H1 (cell line): Measurements from ENCODE around the gene SPATA4. TPM values are rescaled to one million over a fixed set of nuclear protein-coding genes. Genes with fewer than 3 reads are reported as not detected.

ENCODE experiments used
- CTCF ChIA-PET: fragments of 300-600 bp; sonication (Branson Sonifier 250); formaldehyde crosslinking; loops from one replicate; lab custom pipeline; 2021; ENCODE audit not compliant: partially characterized antibody; lab: Charles Lee
- POLR2A ChIA-PET: fragments of 300-600 bp; sonication (Branson Sonifier 250); formaldehyde crosslinking; loops from one replicate; lab custom pipeline; 2021; ENCODE audit warnings: inconsistent platforms; ENCODE audit not compliant: partially characterized antibody; lab: Charles Lee
- DNase-seq, 2 experiments: peaks; one replicate each; pipeline versions ENCODE4 v3.0.0 to v3.0.0-alpha.2; 2010 to 2022; ENCODE audit warnings: low spot score in 2 of 2, low read depth in 1 of 2, mixed read lengths in 1 of 2
- FAIRE-seq: peaks from 2 replicates; lab custom pipeline; 2011; peaks lifted over from hg19 to GRCh38; lab: Jason Lieb, UNC
- H2AFZ ChIP-seq: 2 replicates; pipeline ENCODE4 v1.8.1; 2012; ENCODE audit warnings: low read length, inconsistent platforms
- H2AK5ac ChIP-seq: 2 replicates; pipeline ENCODE4 v1.6.1; 2013; ENCODE audit warnings: low read depth, low read length
- H2BK120ac ChIP-seq: replicated peaks from 2 replicates; pipeline ENCODE3; 2013; ENCODE audit warnings: low read depth, low read length, inconsistent platforms
- H2BK12ac ChIP-seq: 2 replicates; pipeline ENCODE4 v1.6.1; 2013; ENCODE audit warnings: low read depth, low read length
- H2BK15ac ChIP-seq: 2 replicates; pipeline ENCODE4 v1.6.1; 2013; ENCODE audit warnings: low read length
- H2BK20ac ChIP-seq: 2 replicates; pipeline ENCODE4 v1.6.1; 2013; ENCODE audit warnings: low read length
- H2BK5ac ChIP-seq: 2 replicates; pipeline ENCODE4 v1.6.1; 2013; ENCODE audit warnings: low read depth, low read length
- H3K14ac ChIP-seq: 2 replicates; pipeline ENCODE4 v1.6.1; 2013; ENCODE audit warnings: inconsistent platforms; ENCODE audit not compliant: insufficient read length
- H3K18ac ChIP-seq: 2 replicates; pipeline ENCODE4 v1.6.1; 2013; ENCODE audit warnings: low read length; ENCODE audit errors: extremely low read depth
- H3K23ac ChIP-seq: 2 replicates; pipeline ENCODE4 v1.6.1; 2013; ENCODE audit warnings: inconsistent platforms; ENCODE audit not compliant: insufficient read length
- H3K23me2 ChIP-seq: 2 replicates; pipeline ENCODE4 v1.6.1; 2013; ENCODE audit warnings: low read depth, low read length
- H3K27ac ChIP-seq: 2 replicates; pipeline ENCODE4 v1.6.1; 2011; ENCODE audit warnings: low read depth, low read length, inconsistent platforms
- H3K27me3 ChIP-seq, 4 experiments: replicated peaks in 1 of 4; 1 replicate in 1 of 4; 2 replicates in 3 of 4; pipeline versions ENCODE4 v1.6.1 to v1.8.1; 2011 to 2013; ENCODE audit warnings: low read length in 3 of 4, mild to moderate bottlenecking in 3 of 4, inconsistent platforms in 2 of 4, mixed read lengths in 2 of 4, moderate library complexity in 1 of 4; ENCODE audit not compliant: control insufficient read depth in 3 of 4, insufficient read depth in 3 of 4; ENCODE audit errors: extremely low read depth in 1 of 4
- H3K36me3 ChIP-seq, 4 experiments: 2 replicates each; pipeline versions ENCODE4 v1.6.1 to v1.8.1; 2011 to 2013; ENCODE audit warnings: mild to moderate bottlenecking in 4 of 4, low read length in 3 of 4, moderate library complexity in 2 of 4, control low read depth in 1 of 4, inconsistent platforms in 1 of 4; ENCODE audit not compliant: insufficient read depth in 4 of 4, control insufficient read depth in 2 of 4
- H3K4ac ChIP-seq: replicated peaks from 2 replicates; pipeline ENCODE3; 2013; ENCODE audit warnings: low read length, low read depth, mixed read lengths, inconsistent platforms; ENCODE audit not compliant: insufficient read length
- H3K4me1 ChIP-seq, 4 experiments: replicated peaks in 1 of 4; 1 replicate in 1 of 4; 2 replicates in 3 of 4; pipeline versions ENCODE4 v1.6.1 to v1.8.1; 2011 to 2013; ENCODE audit warnings: low read length in 3 of 4, inconsistent platforms in 2 of 4, mixed read lengths in 1 of 4; ENCODE audit not compliant: insufficient read depth in 4 of 4, control insufficient read depth in 3 of 4
- H3K4me2 ChIP-seq, 2 experiments: 2 replicates each; pipeline versions ENCODE4 v1.6.1 to v1.8.1; 2011 to 2013; ENCODE audit warnings: low read depth in 2 of 2, low read length in 2 of 2, control low read depth in 1 of 2, inconsistent platforms in 1 of 2, mild to moderate bottlenecking in 1 of 2; ENCODE audit not compliant: insufficient read depth in 1 of 2
- H3K4me3 ChIP-seq, 4 experiments: fragments of 200-600, 300-600 bp in 1 of 4; sonication (generic), shearing (Covaris generic), sonication (Bioruptor Twin) in 1 of 4; 2 replicates each; pipeline versions ENCODE4 v1.5.1 to v1.8.1; 2011 to 2016; ENCODE audit warnings: low read length in 4 of 4, low read depth in 3 of 4, control low read depth in 2 of 4, inconsistent platforms in 2 of 4, mild to moderate bottlenecking in 2 of 4, mixed read lengths in 1 of 4, moderate library complexity in 1 of 4; ENCODE audit not compliant: insufficient read depth in 2 of 4; ENCODE audit errors: extremely low read depth in 1 of 4
- H3K56ac ChIP-seq: replicated peaks from 2 replicates; pipeline ENCODE3; 2013; ENCODE audit warnings: low read depth, mild to moderate bottlenecking, mixed read lengths, low read length, inconsistent platforms; ENCODE audit not compliant: insufficient read length
- H3K79me1 ChIP-seq: 2 replicates; pipeline ENCODE4 v1.6.1; 2013; ENCODE audit warnings: low read depth, low read length, control low read depth
- H3K79me2 ChIP-seq, 2 experiments: 2 replicates each; pipeline versions ENCODE4 v1.6.1 to v1.8.1; 2012 to 2013; ENCODE audit warnings: low read length in 2 of 2, mild to moderate bottlenecking in 2 of 2, inconsistent platforms in 1 of 2; ENCODE audit not compliant: insufficient read depth in 2 of 2, control insufficient read depth in 1 of 2
- H3K9ac ChIP-seq, 4 experiments: replicated peaks in 1 of 4; 1 replicate in 1 of 4; 2 replicates in 3 of 4; pipeline versions ENCODE4 v1.6.1 to v1.8.1; 2011 to 2013; ENCODE audit warnings: low read depth in 3 of 4, low read length in 3 of 4, control low read depth in 2 of 4, mild to moderate bottlenecking in 2 of 4, moderate library complexity in 2 of 4, inconsistent platforms in 1 of 4; ENCODE audit errors: extremely low read depth in 1 of 4
- H3K9me3 ChIP-seq, 2 experiments: 2 replicates each; pipeline versions ENCODE4 v1.6.1 to v1.8.1; 2012 to 2013; ENCODE audit warnings: mild to moderate bottlenecking in 2 of 2, moderate library complexity in 2 of 2, control low read depth in 1 of 2, inconsistent platforms in 1 of 2, low read depth in 1 of 2, low read length in 1 of 2, mixed read lengths in 1 of 2; ENCODE audit not compliant: insufficient read depth in 2 of 2
- H4K20me1 ChIP-seq, 2 experiments: replicated peaks in 1 of 2; 2 replicates each; pipeline versions ENCODE3 to v1.8.1; 2011 to 2013; ENCODE audit warnings: inconsistent platforms in 2 of 2, low read length in 2 of 2, mild to moderate bottlenecking in 1 of 2; ENCODE audit not compliant: insufficient read depth in 2 of 2, control insufficient read depth in 1 of 2
- H4K5ac ChIP-seq: 2 replicates; pipeline ENCODE4 v1.6.1; 2013; ENCODE audit warnings: low read length, low read depth, mixed read lengths, inconsistent platforms; ENCODE audit not compliant: insufficient read length
- H4K8ac ChIP-seq: 2 replicates; pipeline ENCODE4 v1.8.0; 2013; ENCODE audit warnings: mild to moderate bottlenecking, moderate library complexity, low read length, inconsistent platforms; ENCODE audit not compliant: insufficient read depth; ENCODE audit errors: extremely low read depth
- H4K91ac ChIP-seq: replicated peaks from 2 replicates; pipeline ENCODE3; 2013; ENCODE audit warnings: low read length, mixed read lengths, inconsistent platforms; ENCODE audit not compliant: insufficient read length
- CEBPB ChIP-seq: IDR thresholded peaks from 2 replicates; pipeline ENCODE4 v1.6.1; 2012; ENCODE audit warnings: low read depth, low read length
- CHD1 ChIP-seq: IDR thresholded peaks from 2 replicates; pipeline ENCODE4 v1.6.1; 2012; ENCODE audit warnings: low read depth, low read length, improper control_type of control experiment
- EGR1 ChIP-seq: IDR thresholded peaks from 2 replicates; pipeline ENCODE4 v1.6.1; 2011; ENCODE audit warnings: low read depth, low read length, borderline replicate concordance
- GABPA ChIP-seq: IDR thresholded peaks from 2 replicates; pipeline ENCODE4 v1.6.1; 2011; ENCODE audit warnings: mild to moderate bottlenecking, low read length, moderate library complexity, borderline replicate concordance; ENCODE audit not compliant: insufficient read depth
- JUN ChIP-seq: IDR thresholded peaks from 2 replicates; pipeline ENCODE4 v1.6.1; 2011; ENCODE audit warnings: low read depth, mild to moderate bottlenecking, improper control_type of control experiment, low read length
- JUND ChIP-seq: IDR thresholded peaks from 2 replicates; pipeline ENCODE4 v1.6.1; 2011; ENCODE audit warnings: mild to moderate bottlenecking, improper control_type of control experiment, low read length
- NANOG ChIP-seq: IDR thresholded peaks from 2 replicates; pipeline ENCODE4 v1.6.1; 2011; ENCODE audit warnings: low read length, low read depth, mild to moderate bottlenecking, inconsistent platforms; ENCODE audit not compliant: insufficient read depth, poor library complexity, severe bottlenecking
- RNF2 ChIP-seq: fragments of 200-900, 300-1000 bp; sonication (generic); IDR thresholded peaks from 2 replicates; pipeline ENCODE4 v1.7.1; 2016; ENCODE audit warnings: borderline replicate concordance, low read depth, mild to moderate bottlenecking, antibody characterized with exemption, low read length; ENCODE audit not compliant: poor library complexity, severe bottlenecking; ENCODE audit errors: missing control alignments
- TCF12 ChIP-seq: IDR thresholded peaks from 2 replicates; pipeline ENCODE4 v1.6.1; 2011; ENCODE audit warnings: low read depth, mild to moderate bottlenecking, low read length
- WGBS, 2 experiments: shearing (Covaris generic) in 1 of 2; methylation state at CpG; one replicate each; pipeline versions ENCODE4 v1.1.6 to v1.1.7; 2013 to 2015; ENCODE audit warnings: low lambda C conversion rate in 2 of 2, mixed read lengths in 2 of 2, inconsistent platforms in 1 of 2, low coverage in 1 of 2, missing lambda C conversion rate in 1 of 2; ENCODE audit not compliant: insufficient replicate concordance in 2 of 2, insufficient coverage in 1 of 2, insufficient read length in 1 of 2; ENCODE audit errors: extremely low coverage in 1 of 2, missing lambda C conversion rate in 1 of 2; 5-methylcytosine and 5-hydroxymethylcytosine counted together
- polyA plus RNA-seq, 7 experiments: library from polyadenylated mRNA; depleted of rRNA in 3 of 7; stranded (reverse) in 5 of 7; unstranded in 2 of 7; fragments of >200 nt in 5 of 7; fragments of 200-250 nt in 2 of 7; gene quantifications; 1 replicate in 5 of 7; 2 replicates in 1 of 7; 4 replicates in 1 of 7; pipeline versions ENCODE4 v1.2.1 to v1.2.3, GENCODE V29; 2011 to 2013; ENCODE audit warnings: missing spikeins in 2 of 7, mixed read lengths in 2 of 7
- total RNA-seq: library from RNA; stranded (reverse); fragmentation: NEBNext Ultra II Directional; extraction: Animal tissue kit (Norgen Biotek cat#: 25700); gene quantifications from 2 replicates; pipeline ENCODE4 v1.2.1, GENCODE V29; 2021

Gene SPATA4
- total and polyA plus RNA-seq, 2 of the 8 experiments (the other 6 are each of a cell fraction or from before 2014, with no cell fraction given), result not detected

DNA sequence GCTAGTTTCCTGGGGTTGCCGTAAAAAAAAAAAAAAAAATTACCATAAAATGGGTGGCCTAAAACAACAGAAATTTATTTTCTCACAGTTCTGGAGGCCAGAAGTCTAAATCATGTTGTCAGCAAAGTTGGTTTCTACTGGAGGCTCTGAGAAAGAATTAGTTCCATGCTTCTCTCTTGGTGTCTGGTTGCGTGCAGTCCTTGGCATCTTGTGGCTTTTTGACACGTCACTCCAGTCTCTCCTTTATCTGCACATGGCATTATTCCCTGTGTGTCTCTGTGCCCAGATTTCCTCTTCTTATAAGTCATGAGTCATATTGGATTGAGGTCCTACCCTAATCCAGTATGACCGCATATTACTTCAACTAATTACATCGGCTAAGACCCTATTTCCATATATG lies 38.7 kb downstream of the SPATA4 start:
- Histone ChIP-seq H3K27me3 (no peaks in the 10 kb centered on the region), H3K4me3 (no peak overlapping the region), H3K4ac (no peak overlapping the region), H2BK12ac (no peak overlapping the region), H3K27ac (no peak overlapping the region), H2BK120ac (no peak overlapping the region), H2AFZ (no peak overlapping the region), H3K79me2 (no peaks in the 10 kb centered on the region), H3K9me3 (no peaks in the 10 kb centered on the region), H2BK5ac (no peak overlapping the region), H3K79me1 (no peaks in the 10 kb centered on the region), H3K4me1 (no peaks in the 10 kb centered on the region), H3K4me2 (no peak overlapping the region), H4K8ac (no peak overlapping the region), H3K23me2 (no peaks in the 10 kb centered on the region; the same call in 1 of the 2 replicates), H2BK20ac (no peak overlapping the region), H2AK5ac (no peak overlapping the region), H4K5ac (no peak overlapping the region), H3K18ac (no peak overlapping the region), H2BK15ac (no peak overlapping the region), H4K20me1 (no peaks in the 10 kb centered on the region), H3K23ac (no peak overlapping the region), H3K56ac (no peak overlapping the region), H4K91ac (no peak overlapping the region), H3K36me3 (no peaks in the 10 kb centered on the region), H3K14ac (no peak overlapping the region), H3K9ac (no peak overlapping the region)
- 91% methylated on average over 5 of the region's 5 CpGs; no CpG with 5 or more reads in 1 of the 2 experiments for WGBS, 2 experiments
- FAIRE-seq (no peak), DNase-seq (no peak)
- ChIA-PET CTCF (no interaction called here), POLR2A (no interaction called here)
- TF ChIP-seq EGR1 (no peak), JUN (no peak), RNF2 (no peak), JUND (no peak), TCF12 (no peak), CEBPB (no peak), GABPA (no peak), CHD1 (no peak), NANOG (no peak)
